Activated CD4-positive, alpha-beta memory T cell treated with anti-CD3 and anti-CD28 coated beads for 36 hours (primary cell): ENCODE results near the gene HMGCR. TPM values are rescaled to one million over a fixed set of nuclear protein-coding genes. Genes with fewer than 3 reads are reported as not detected.

Source experiments
- CTCF ChIA-PET: fragments of 350-600 bp; sonication (Branson Sonifier 250); formaldehyde crosslinking; loops from one replicate; lab custom pipeline; 2021; ENCODE audit warnings: antibody characterized with exemption, inconsistent platforms; lab: Charles Lee
- POLR2A ChIA-PET: fragments of 350-600 bp; sonication (Branson Sonifier 250); formaldehyde crosslinking; loops from one replicate; lab custom pipeline; 2021; ENCODE audit warnings: antibody characterized with exemption; lab: Charles Lee
- DNase-seq: peaks from one replicate; pipeline ENCODE4 v3.0.0-alpha.2; 2020
- H3K27ac Mint-ChIP-seq: one replicate; pipeline ENCODE4 v1.8.0; 2021; ENCODE audit warnings: mixed read lengths
- H3K27me3 Mint-ChIP-seq: one replicate; pipeline ENCODE4 v1.8.0; 2021; ENCODE audit warnings: mixed read lengths
- H3K36me3 Mint-ChIP-seq: one replicate; pipeline ENCODE4 v1.8.0; 2021; ENCODE audit warnings: mixed read lengths
- H3K4me1 Mint-ChIP-seq: one replicate; pipeline ENCODE4 v1.8.0; 2021; ENCODE audit warnings: low read depth, mixed read lengths
- H3K4me3 Mint-ChIP-seq: one replicate; pipeline ENCODE4 v1.8.0; 2021; ENCODE audit warnings: mild to moderate bottlenecking, mixed read lengths
- H3K9me3 Mint-ChIP-seq: one replicate; pipeline ENCODE4 v1.8.0; 2021; ENCODE audit warnings: mixed read lengths
- intact Hi-C: fragments of 100-400 bp; cut with micrococcal nuclease; formaldehyde crosslinking; loops from one replicate; pipeline ENCODE4 v1.15.1; 2023
- total RNA-seq, 2 experiments: library from RNA; stranded (reverse); gene quantifications; one replicate each; pipeline ENCODE4 v1.2.3, GENCODE V29; 2021

HMGCR gene
- total RNA-seq, 2 experiments from 2014 or later, result 57.7 to 68.6 TPM

- ChIA-PET CTCF (no interaction called here), POLR2A (no interaction called here)
- H3K36me3 Mint-ChIP-seq, result peaks cover 34% of the 10 kb centered on the region
- no peaks in the 10 kb centered on the region for H3K9me3 Mint-ChIP-seq
- H3K27me3 Mint-ChIP-seq, result no peaks in the 10 kb centered on the region
- no peak for DNase-seq
- peaks cover 39% of the 10 kb centered on the region for H3K4me1 Mint-ChIP-seq
- H3K4me3 Mint-ChIP-seq, result no peak overlapping the region
- intact Hi-C loops, result no loop called here
- no peak overlapping the region for H3K27ac Mint-ChIP-seq
These were observed 4.9 kb downstream of the HMGCR start for GRCh38 chr5:75341934-75342333.

- H3K36me3 Mint-ChIP-seq, result peaks cover 35% of the 10 kb centered on the region
- ChIA-PET CTCF (interaction anchor here (1.4 kb wide), 1 partner anchor 12 kb away, joined by 3 read pairs; no protein-coding TSS in a partner anchor), POLR2A (no interaction called here)
These were observed 5.8 kb downstream of the HMGCR start for GRCh38 chr5:75342836-75343235.

GRCh38 chr5:75348241-75348640, 11.2 kb downstream of the HMGCR start:
- Mint-ChIP-seq H3K27me3 (no peaks in the 10 kb centered on the region), H3K27ac (no peak overlapping the region), H3K36me3 (peaks cover 62% of the 10 kb centered on the region), H3K4me1 (peaks cover 27% of the 10 kb centered on the region), H3K9me3 (no peaks in the 10 kb centered on the region), H3K4me3 (no peak overlapping the region)
- intact Hi-C loops, result no loop called here
- CTCF ChIA-PET, result no interaction called here
- DNase-seq, result no peak
- POLR2A ChIA-PET, result no interaction called here

More at GRCh38 chr5:75342836-75343235, 5.8 kb downstream of the HMGCR start:
- Mint-ChIP-seq H3K9me3 (no peaks in the 10 kb centered on the region), H3K27me3 (no peaks in the 10 kb centered on the region), H3K4me1 (peaks cover 37% of the 10 kb centered on the region), H3K4me3 (no peak overlapping the region), H3K27ac (no peak overlapping the region)
- no peak for DNase-seq
- intact Hi-C loops, result no loop called here

- Mint-ChIP-seq H3K4me1 (peaks cover 27% of the 10 kb centered on the region), H3K27ac (no peak overlapping the region), H3K27me3 (no peaks in the 10 kb centered on the region), H3K4me3 (no peak overlapping the region), H3K9me3 (no peaks in the 10 kb centered on the region), H3K36me3 (peaks cover 63% of the 10 kb centered on the region)
- POLR2A ChIA-PET, result interaction anchor here (2.7 kb wide), 1 partner anchor 13 kb away, joined by 16 read pairs; the partner anchor contains the start of gene HMGCR
- intact Hi-C loops, result loop anchor here (2.0 kb wide), 2 partner anchors 161 to 217 kb away; partner anchors contain the start of genes CERT1 and POLK
- no peak for DNase-seq
- CTCF ChIA-PET, result interaction anchor here (2.7 kb wide), 1 partner anchor 13 kb away, joined by 16 read pairs; the partner anchor contains the start of gene HMGCR
These were observed 12.6 kb downstream of the HMGCR start for GRCh38 chr5:75349663-75350062.

- peaks cover 27% of the 10 kb centered on the region for H3K4me1 Mint-ChIP-seq
- peaks cover 58% of the 10 kb centered on the region for H3K36me3 Mint-ChIP-seq
- H3K4me3 Mint-ChIP-seq, result no peak overlapping the region
- peak overlapping the region; percentile 74 for H3K27ac Mint-ChIP-seq
- no peak for DNase-seq
- CTCF ChIA-PET, result interaction anchor here (0.7 to 2.7 kb wide), 9 partner anchors 14 to 366 kb away, joined by 3 to 16 read pairs (median 3); partner anchors contain the start of genes ANKRD31, HMGCR and POC5
- intact Hi-C loops, result loop anchor here (1.0 to 2.0 kb wide), 5 partner anchors 14 to 318 kb away; partner anchors contain the start of genes CERT1, HMGCR and POLK
- no peaks in the 10 kb centered on the region for H3K27me3 Mint-ChIP-seq
- H3K9me3 Mint-ChIP-seq, result no peaks in the 10 kb centered on the region
- POLR2A ChIA-PET, result interaction anchor here (0.8 to 2.7 kb wide), 9 partner anchors 11 to 1388 kb away, joined by 3 to 16 read pairs (median 3); partner anchors contain the start of genes ANKRD31 and HMGCR
These were observed 14.3 kb downstream of the HMGCR start for GRCh38 chr5:75351139-75351926.

GRCh38 chr5:75355236-75355635, 18.2 kb downstream of the HMGCR start:
- peaks cover 57% of the 10 kb centered on the region for H3K36me3 Mint-ChIP-seq
- no peak overlapping the region for H3K27ac Mint-ChIP-seq
- no peaks in the 10 kb centered on the region for H3K27me3 Mint-ChIP-seq
- no peak overlapping the region for H3K4me3 Mint-ChIP-seq
- no peak for DNase-seq
- POLR2A ChIA-PET, result no interaction called here
- no peaks in the 10 kb centered on the region for H3K9me3 Mint-ChIP-seq
- peaks cover 16% of the 10 kb centered on the region for H3K4me1 Mint-ChIP-seq
- intact Hi-C loops, result no loop called here
- CTCF ChIA-PET, result no interaction called here

- peaks cover 2% of the 10 kb centered on the region for H3K4me1 Mint-ChIP-seq
- H3K4me3 Mint-ChIP-seq, result no peak overlapping the region
- intact Hi-C loops, result no loop called here
- POLR2A ChIA-PET, result no interaction called here
- H3K27ac Mint-ChIP-seq, result no peak overlapping the region
- no peaks in the 10 kb centered on the region for H3K9me3 Mint-ChIP-seq
- peaks cover 50% of the 10 kb centered on the region for H3K36me3 Mint-ChIP-seq
- no peaks in the 10 kb centered on the region for H3K27me3 Mint-ChIP-seq
- CTCF ChIA-PET, result no interaction called here
- no peak for DNase-seq
These were observed 19.7 kb downstream of the HMGCR start for GRCh38 chr5:75356719-75357118.

- DNase-seq, result no peak
- Mint-ChIP-seq H3K9me3 (no peaks in the 10 kb centered on the region), H3K4me1 (no peaks in the 10 kb centered on the region), H3K27ac (no peak overlapping the region), H3K27me3 (no peaks in the 10 kb centered on the region), H3K4me3 (no peak overlapping the region), H3K36me3 (peaks cover 47% of the 10 kb centered on the region)
- intact Hi-C loops, result no loop called here
- POLR2A ChIA-PET, result no interaction called here
- CTCF ChIA-PET, result no interaction called here
These were observed 21.1 kb downstream of the HMGCR start for GRCh38 chr5:75358117-75358516.

- Mint-ChIP-seq H3K9me3 (no peaks in the 10 kb centered on the region), H3K36me3 (peaks cover 38% of the 10 kb centered on the region), H3K27ac (no peak overlapping the region), H3K4me1 (no peaks in the 10 kb centered on the region), H3K4me3 (no peak overlapping the region), H3K27me3 (no peaks in the 10 kb centered on the region)
- ChIA-PET CTCF (no interaction called here), POLR2A (no interaction called here)
- intact Hi-C loops, result no loop called here
- no peak for DNase-seq
These were observed 24.3 kb downstream of the HMGCR start for GRCh38 chr5:75361310-75361709.

- H3K4me3 Mint-ChIP-seq, result no peak overlapping the region
- no peak for DNase-seq
- no peak overlapping the region for H3K27ac Mint-ChIP-seq
- intact Hi-C loops, result no loop called here
- CTCF ChIA-PET, result no interaction called here
- H3K36me3 Mint-ChIP-seq, result peaks cover 29% of the 10 kb centered on the region
- H3K4me1 Mint-ChIP-seq, result peaks cover 9% of the 10 kb centered on the region
- H3K9me3 Mint-ChIP-seq, result no peaks in the 10 kb centered on the region
- no peaks in the 10 kb centered on the region for H3K27me3 Mint-ChIP-seq
- POLR2A ChIA-PET, result interaction anchor here (1.1 kb wide), 1 partner anchor 11 kb away, joined by 3 read pairs; no protein-coding TSS in a partner anchor
These were observed 25.5 kb downstream of the HMGCR start for GRCh38 chr5:75362474-75362975.

- intact Hi-C loops, result no loop called here
- no peak overlapping the region for H3K4me3 Mint-ChIP-seq
- ChIA-PET CTCF (no interaction called here), POLR2A (no interaction called here)
- peaks cover 9% of the 10 kb centered on the region for H3K4me1 Mint-ChIP-seq
- no peak overlapping the region for H3K27ac Mint-ChIP-seq
- H3K27me3 Mint-ChIP-seq, result no peaks in the 10 kb centered on the region
- DNase-seq, result no peak
- peaks cover 27% of the 10 kb centered on the region for H3K36me3 Mint-ChIP-seq
- no peaks in the 10 kb centered on the region for H3K9me3 Mint-ChIP-seq
These were observed 26.1 kb downstream of the HMGCR start for GRCh38 chr5:75363111-75363510.

GRCh38 chr5:75363726-75364495, 26.9 kb downstream of the HMGCR start:
- Mint-ChIP-seq H3K4me3 (no peak overlapping the region), H3K27me3 (no peaks in the 10 kb centered on the region), H3K36me3 (peaks cover 25% of the 10 kb centered on the region), H3K9me3 (no peaks in the 10 kb centered on the region), H3K27ac (no peak overlapping the region), H3K4me1 (peaks cover 11% of the 10 kb centered on the region)
- ChIA-PET POLR2A (interaction anchor here (1.2 kb wide), 1 partner anchor 13 kb away, joined by 3 read pairs; no protein-coding TSS in a partner anchor), CTCF (no interaction called here)
- intact Hi-C loops, result no loop called here
- DNase-seq, result no peak
